B cell (primary cell): ENCODE measurements around the gene EXOC4. TPM values are rescaled to one million over a fixed set of nuclear protein-coding genes. Genes with fewer than 3 reads are reported as not detected.

Experiments used
- ATAC-seq: fragments of 200-7000 bp; cut with Tn5 transposase; one replicate; pipeline ENCODE4 v1.10.0; 2021; ENCODE audit warnings: low read depth, mild to moderate bottlenecking, moderate number of reproducible peaks, moderate library complexity
- CTCF ChIA-PET: fragments of 350-600 bp; sonication (Branson Sonifier 250); formaldehyde crosslinking; loops from one replicate; lab custom pipeline; 2021; ENCODE audit warnings: antibody characterized with exemption, inconsistent platforms; lab: Charles Lee
- POLR2A ChIA-PET: fragments of 350-600 bp; sonication (Branson Sonifier 250); formaldehyde crosslinking; loops from one replicate; lab custom pipeline; 2021; ENCODE audit warnings: antibody characterized with exemption; lab: Charles Lee
- DNase-seq: peaks from one replicate; pipeline ENCODE4 v3.0.0; 2013
- H2AFZ ChIP-seq: 2 replicates; pipeline ENCODE4 v1.6.1; 2012; ENCODE audit warnings: mild to moderate bottlenecking, low read depth, low read length; ENCODE audit not compliant: insufficient read depth, poor library complexity, severe bottlenecking
- H3K27ac ChIP-seq, 2 donors: 1 replicate in 1 of 2; 2 replicates in 1 of 2; pipeline ENCODE4 v1.5.1; 2012 to 2013; ENCODE audit warnings: low read length in 2 of 2, mild to moderate bottlenecking in 2 of 2, moderate library complexity in 1 of 2
- H3K27me3 ChIP-seq, 4 experiments: fragments of 200-600 bp in 1 of 4; sonication (generic) in 1 of 4; replicated peaks in 1 of 4; 1 replicate in 2 of 4; 2 replicates in 2 of 4; pipeline versions ENCODE4 v1.6.1 to v1.7.0; 2013 to 2016; ENCODE audit warnings: low read length in 3 of 4, mild to moderate bottlenecking in 2 of 4, mixed read lengths in 1 of 4, moderate library complexity in 1 of 4; ENCODE audit not compliant: insufficient read depth in 4 of 4, control insufficient read depth in 3 of 4; ENCODE audit errors: control extremely low read depth in 1 of 4
- H3K36me3 ChIP-seq, 2 experiments: replicated peaks in 1 of 2; 1 replicate in 1 of 2; 2 replicates in 1 of 2; pipeline versions ENCODE4 v1.6.1 to v1.7.1; 2013; ENCODE audit warnings: low read length in 1 of 2; ENCODE audit not compliant: insufficient read depth in 2 of 2, control insufficient read depth in 1 of 2; ENCODE audit errors: control extremely low read depth in 1 of 2, extremely low read depth in 1 of 2
- H3K4me1 ChIP-seq, 2 donors: fragments of 200-600 bp in 1 of 2; sonication (generic) in 1 of 2; 1 replicate in 1 of 2; 2 replicates in 1 of 2; pipeline versions ENCODE4 v1.5.1 to v1.6.1; 2013 to 2017; ENCODE audit warnings: low read length in 2 of 2; ENCODE audit not compliant: control insufficient read depth in 2 of 2, insufficient read depth in 2 of 2
- H3K4me2 ChIP-seq: replicated peaks from 2 replicates; pipeline ENCODE3; 2012; ENCODE audit warnings: mild to moderate bottlenecking, low read depth, low read length; ENCODE audit not compliant: poor library complexity, severe bottlenecking
- H3K4me3 ChIP-seq, 5 experiments: fragments of 200-600 bp in 1 of 5; sonication (generic) in 1 of 5; 1 replicate in 3 of 5; 2 replicates in 2 of 5; pipeline versions ENCODE4 v1.5.1 to v1.7.0; 2011 to 2016; ENCODE audit warnings: low read length in 4 of 5, mild to moderate bottlenecking in 4 of 5, low read depth in 2 of 5, control low read depth in 1 of 5, moderate library complexity in 1 of 5; ENCODE audit not compliant: insufficient read depth in 1 of 5; ENCODE audit errors: control extremely low read depth in 1 of 5, extremely low read depth in 1 of 5
- H3K79me2 ChIP-seq: fragments of 200-600 bp; sonication (generic); one replicate; pipeline ENCODE4 v1.6.0; 2016; ENCODE audit warnings: low read length; ENCODE audit not compliant: control insufficient read depth, insufficient read depth
- H3K9ac ChIP-seq: fragments of 200-600 bp; sonication (generic); 2 replicates; pipeline ENCODE4 v1.6.1; 2017; ENCODE audit warnings: mild to moderate bottlenecking, low read length, moderate library complexity
- H3K9me3 ChIP-seq, 3 donors: one replicate each; pipeline versions ENCODE4 v1.6.1 to v1.7.1; 2013; ENCODE audit warnings: low read length in 2 of 3; ENCODE audit not compliant: control insufficient read depth in 2 of 3, insufficient read depth in 1 of 3; ENCODE audit errors: control extremely low read depth in 1 of 3
- H4K20me1 ChIP-seq: 2 replicates; pipeline ENCODE4 v1.6.0; 2012; ENCODE audit warnings: mild to moderate bottlenecking, low read length; ENCODE audit not compliant: insufficient read depth, control insufficient read depth, poor library complexity, severe bottlenecking
- H3K27ac Mint-ChIP-seq: one replicate; pipeline ENCODE4 v1.8.0; 2021; ENCODE audit warnings: mixed read lengths
- H3K27me3 Mint-ChIP-seq: one replicate; pipeline ENCODE4 v1.8.0; 2021; ENCODE audit warnings: mixed read lengths
- H3K4me1 Mint-ChIP-seq: one replicate; pipeline ENCODE4 v1.8.0; 2021; ENCODE audit warnings: mixed read lengths
- H3K4me3 Mint-ChIP-seq: one replicate; pipeline ENCODE4 v1.8.0; 2021; ENCODE audit warnings: mixed read lengths
- H3K9me3 Mint-ChIP-seq: one replicate; pipeline ENCODE4 v1.8.0; 2022; ENCODE audit warnings: mixed read lengths; ENCODE audit not compliant: insufficient read depth
- EZH2 ChIP-seq: IDR thresholded peaks from 2 replicates; pipeline ENCODE4 v1.6.1; 2012; ENCODE audit warnings: borderline replicate concordance, low read depth, mild to moderate bottlenecking, moderate library complexity, low read length; ENCODE audit not compliant: insufficient read depth, poor library complexity, severe bottlenecking
- WGBS: methylation state at CpG from one replicate; pipeline ENCODE4 v1.1.5; 2013; ENCODE audit warnings: missing lambda C conversion rate; ENCODE audit not compliant: insufficient coverage; 5-methylcytosine and 5-hydroxymethylcytosine counted together
- intact Hi-C: fragments of 100-400 bp; cut with micrococcal nuclease; formaldehyde crosslinking; loops from one replicate; pipeline ENCODE4 v1.10.0; 2022
- polyA plus RNA-seq: library from polyadenylated mRNA; depleted of rRNA; stranded (reverse); fragments of >200 nt; gene quantifications from 2 replicates; pipeline ENCODE4 v1.2.3, GENCODE V29; 2012
- total RNA-seq, 2 donors: library from RNA; stranded (reverse); fragments of 120-200 nt in 1 of 2; gene quantifications; 1 replicate in 1 of 2; 2 replicates in 1 of 2; pipeline versions ENCODE4 v1.2.3 to v1.2.4, GENCODE V29; 2013 to 2022
- TF ChIP-seq, protein P1 (sequence below): fragments of 200-600 bp; IDR thresholded peaks from one replicate; pipeline ENCODE4 v1.8.0; 2022; ENCODE audit warnings: antibody characterized with exemption, mild to moderate bottlenecking

Gene EXOC4
- total and polyA plus RNA-seq, 2 donors (not counting 1 experiment from before 2014, with no cell fraction given) = 16.7 to 135 TPM

GRCh38 chr7:134018306-134018705 lies 765.4 kb downstream of the EXOC4 start:
- intact Hi-C loops = no loop called here
- Mint-ChIP-seq H3K27ac (no peak overlapping the region), H3K27me3 (no peaks in the 10 kb centered on the region), H3K9me3 (no peaks in the 10 kb centered on the region), H3K4me1 (no peaks in the 10 kb centered on the region), H3K4me3 (no peak overlapping the region)
- DNase-seq (no peak), ATAC-seq (no peak)
- no peak overlapping the region for H3K27ac ChIP-seq
- no peak overlapping the region for H3K4me2 ChIP-seq
- no peaks in the 10 kb centered on the region for H3K79me2 ChIP-seq
- no peak overlapping the region for H3K9ac ChIP-seq
- H3K36me3 ChIP-seq = no peaks in the 10 kb centered on the region
- no peak overlapping the region for H2AFZ ChIP-seq
- no peaks in the 10 kb centered on the region for H3K27me3 ChIP-seq
- no peak overlapping the region for H3K4me3 ChIP-seq
- POLR2A ChIA-PET = no interaction called here
- CTCF ChIA-PET = no interaction called here
- no peaks in the 10 kb centered on the region for H3K9me3 ChIP-seq
- H3K4me1 ChIP-seq = no peaks in the 10 kb centered on the region
- 100% methylated on average over 3 of the region's 3 CpGs for WGBS
- no peaks in the 10 kb centered on the region for H4K20me1 ChIP-seq
- no peak for TF ChIP-seq EZH2
- TF ChIP-seq, protein P1, sequence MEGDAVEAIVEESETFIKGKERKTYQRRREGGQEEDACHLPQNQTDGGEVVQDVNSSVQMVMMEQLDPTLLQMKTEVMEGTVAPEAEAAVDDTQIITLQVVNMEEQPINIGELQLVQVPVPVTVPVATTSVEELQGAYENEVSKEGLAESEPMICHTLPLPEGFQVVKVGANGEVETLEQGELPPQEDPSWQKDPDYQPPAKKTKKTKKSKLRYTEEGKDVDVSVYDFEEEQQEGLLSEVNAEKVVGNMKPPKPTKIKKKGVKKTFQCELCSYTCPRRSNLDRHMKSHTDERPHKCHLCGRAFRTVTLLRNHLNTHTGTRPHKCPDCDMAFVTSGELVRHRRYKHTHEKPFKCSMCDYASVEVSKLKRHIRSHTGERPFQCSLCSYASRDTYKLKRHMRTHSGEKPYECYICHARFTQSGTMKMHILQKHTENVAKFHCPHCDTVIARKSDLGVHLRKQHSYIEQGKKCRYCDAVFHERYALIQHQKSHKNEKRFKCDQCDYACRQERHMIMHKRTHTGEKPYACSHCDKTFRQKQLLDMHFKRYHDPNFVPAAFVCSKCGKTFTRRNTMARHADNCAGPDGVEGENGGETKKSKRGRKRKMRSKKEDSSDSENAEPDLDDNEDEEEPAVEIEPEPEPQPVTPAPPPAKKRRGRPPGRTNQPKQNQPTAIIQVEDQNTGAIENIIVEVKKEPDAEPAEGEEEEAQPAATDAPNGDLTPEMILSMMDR = no peak

DNA sequence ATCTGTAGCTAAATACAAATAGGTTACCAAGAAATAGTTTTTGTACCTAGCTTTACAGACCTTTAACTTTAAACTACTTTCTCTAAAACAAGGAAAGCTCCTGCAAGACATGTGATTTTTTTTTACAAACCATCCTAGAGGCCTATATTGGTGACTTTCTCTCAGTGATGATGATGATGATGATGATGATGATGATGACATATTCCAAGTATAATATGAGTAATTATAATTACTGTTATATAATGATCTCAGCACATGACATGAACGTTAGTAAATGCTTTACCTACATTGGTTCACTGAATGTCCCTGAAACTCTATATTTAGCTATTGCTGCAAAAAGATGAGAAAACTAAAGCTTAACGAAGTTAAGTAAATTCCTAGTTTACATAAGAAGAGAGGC lies 766.4 kb downstream of the EXOC4 start:
- H3K79me2 ChIP-seq = no peaks in the 10 kb centered on the region
- ChIA-PET CTCF (no interaction called here), POLR2A (no interaction called here)
- H3K27ac ChIP-seq = no peak overlapping the region
- no peaks in the 10 kb centered on the region for H3K27me3 ChIP-seq
- no peak overlapping the region for H3K4me3 Mint-ChIP-seq
- H3K27ac Mint-ChIP-seq = no peak overlapping the region
- H3K27me3 Mint-ChIP-seq = no peaks in the 10 kb centered on the region
- H3K9me3 ChIP-seq = no peaks in the 10 kb centered on the region
- no peak overlapping the region for H3K4me2 ChIP-seq
- intact Hi-C loops = no loop called here
- no peaks in the 10 kb centered on the region for H3K36me3 ChIP-seq
- H3K4me1 Mint-ChIP-seq = no peaks in the 10 kb centered on the region
- ATAC-seq (no peak), DNase-seq (no peak)
- 100% methylated on average over 1 of the region's 2 CpGs for WGBS
- H3K9me3 Mint-ChIP-seq = no peaks in the 10 kb centered on the region
- no peak for TF ChIP-seq EZH2
- TF ChIP-seq, protein P1 = no peak
- H3K4me3 ChIP-seq = no peak overlapping the region
- no peaks in the 10 kb centered on the region for H4K20me1 ChIP-seq
- H3K9ac ChIP-seq = no peak overlapping the region
- H3K4me1 ChIP-seq = no peaks in the 10 kb centered on the region
- no peak overlapping the region for H2AFZ ChIP-seq
